Measurements from ENCODE around the gene CLCNKA.
A peak's percentile ranks its signal among the peaks of the same experiment; 100 is the strongest.
"Not testable (repeated sequence)": the region's sequence is repeated elsewhere in the genome, so short reads cannot be mapped to it uniquely, and the experiment has no call there.

The CLCNKA gene

GRCh38 chr1:16021681-16022080, at the start of gene CLCNKA:
CLCNKA (plus strand) TSS chr1:16022036; CDS start chr1:16022620, 584 bp downstream.
- DNase-seq, result no peak

- DNase-seq, result no peak
Observed at GRCh38 chr1:15972409-15972808, 49.4 kb upstream of the CLCNKA start.

GRCh38 chr1:15973772-15974171, 48.1 kb upstream of the CLCNKA start:
- DNase-seq, result no peak

- no peak for DNase-seq
Observed at GRCh38 chr1:15974855-15975254, 47.0 kb upstream of the CLCNKA start.

- DNase-seq, result peak in 1 of 2 experiments; percentile 39
Observed at GRCh38 chr1:15975358-15975804, 46.5 kb upstream of the CLCNKA start.

- peak; percentile 72 to 88 for DNase-seq
Observed at GRCh38 chr1:15975805-15976680, 45.8 kb upstream of the CLCNKA start, which contains the start of gene ZBTB17. ZBTB17 (minus strand) TSS chr1:15976101; CDS start chr1:15948495, 27,606 bp downstream.

GRCh38 chr1:15977947-15978346, 43.9 kb upstream of the CLCNKA start:
- not testable (repeated sequence) for DNase-seq

GRCh38 chr1:15981679-15982078, 40.2 kb upstream of the CLCNKA start:
- DNase-seq, result no peak

GRCh38 chr1:15983275-15983674, 38.6 kb upstream of the CLCNKA start:
- no peak for DNase-seq

- no peak for DNase-seq
Observed at GRCh38 chr1:15985611-15986297, 36.1 kb upstream of the CLCNKA start.

GRCh38 chr1:15988856-15989736, 32.7 kb upstream of the CLCNKA start:
- no peak for DNase-seq

- no peak for DNase-seq
Observed at GRCh38 chr1:15989776-15990175, 32.1 kb upstream of the CLCNKA start.

GRCh38 chr1:15991427-15992186, 30.2 kb upstream of the CLCNKA start:
- no peak for DNase-seq

- DNase-seq, result no peak
Observed at GRCh38 chr1:15992187-15992553, 29.7 kb upstream of the CLCNKA start.

- no peak for DNase-seq
Observed at GRCh38 chr1:15992582-15993500, 29.0 kb upstream of the CLCNKA start.

- DNase-seq, result no peak
Observed at GRCh38 chr1:15993666-15994065, 28.2 kb upstream of the CLCNKA start.

- DNase-seq, result no peak
Observed at GRCh38 chr1:15994081-15994480, 27.8 kb upstream of the CLCNKA start.

- DNase-seq, result peak in 1 of 2 experiments; percentile 30
Observed at GRCh38 chr1:15994590-15995351, 27.1 kb upstream of the CLCNKA start.

- DNase-seq, result no peak
Observed at GRCh38 chr1:15997076-15997585, 24.7 kb upstream of the CLCNKA start.
